D721Med (cell line): ENCODE measurements around the gene SNRK.

Experiments used
- DNase-seq: peaks from one replicate; pipeline ENCODE4 v3.0.0; 2011; ENCODE audit warnings: low spot score; ENCODE audit not compliant: insufficient read length
- FAIRE-seq: peaks from 2 replicates; lab custom pipeline; 2011; peaks lifted over from hg19 to GRCh38; lab: Jason Lieb, UNC
- TF ChIP-seq, protein P1 (sequence below): IDR thresholded peaks from 2 replicates; pipeline ENCODE4 v1.5.1; 2012; ENCODE audit warnings: mild to moderate bottlenecking, control low read depth; ENCODE audit not compliant: insufficient read depth; ENCODE audit errors: missing control alignments

Gene SNRK

DNA sequence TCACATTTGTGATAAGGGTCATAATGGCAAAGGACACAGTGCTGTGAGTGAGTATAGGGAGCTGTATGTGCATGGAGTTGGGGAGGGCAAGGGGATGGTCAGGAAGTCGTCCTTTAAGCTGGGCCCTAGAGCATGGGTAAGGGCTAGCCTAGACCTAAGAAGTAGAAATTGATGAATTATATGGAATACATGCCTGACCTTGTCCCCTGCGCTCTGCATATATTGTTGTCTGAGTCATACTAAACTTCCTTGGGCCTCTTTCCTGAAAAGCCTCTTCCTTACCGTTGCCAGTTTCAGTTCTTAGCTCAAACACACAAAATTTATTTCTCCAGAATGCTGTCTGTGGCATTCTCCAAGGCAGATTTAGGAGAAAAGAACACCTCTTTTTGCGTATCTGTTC is 4.6 kb downstream of the SNRK start:
- TF ChIP-seq, protein P1, sequence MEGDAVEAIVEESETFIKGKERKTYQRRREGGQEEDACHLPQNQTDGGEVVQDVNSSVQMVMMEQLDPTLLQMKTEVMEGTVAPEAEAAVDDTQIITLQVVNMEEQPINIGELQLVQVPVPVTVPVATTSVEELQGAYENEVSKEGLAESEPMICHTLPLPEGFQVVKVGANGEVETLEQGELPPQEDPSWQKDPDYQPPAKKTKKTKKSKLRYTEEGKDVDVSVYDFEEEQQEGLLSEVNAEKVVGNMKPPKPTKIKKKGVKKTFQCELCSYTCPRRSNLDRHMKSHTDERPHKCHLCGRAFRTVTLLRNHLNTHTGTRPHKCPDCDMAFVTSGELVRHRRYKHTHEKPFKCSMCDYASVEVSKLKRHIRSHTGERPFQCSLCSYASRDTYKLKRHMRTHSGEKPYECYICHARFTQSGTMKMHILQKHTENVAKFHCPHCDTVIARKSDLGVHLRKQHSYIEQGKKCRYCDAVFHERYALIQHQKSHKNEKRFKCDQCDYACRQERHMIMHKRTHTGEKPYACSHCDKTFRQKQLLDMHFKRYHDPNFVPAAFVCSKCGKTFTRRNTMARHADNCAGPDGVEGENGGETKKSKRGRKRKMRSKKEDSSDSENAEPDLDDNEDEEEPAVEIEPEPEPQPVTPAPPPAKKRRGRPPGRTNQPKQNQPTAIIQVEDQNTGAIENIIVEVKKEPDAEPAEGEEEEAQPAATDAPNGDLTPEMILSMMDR, result no peak
- no peak for DNase-seq
- no peak for FAIRE-seq

DNA sequence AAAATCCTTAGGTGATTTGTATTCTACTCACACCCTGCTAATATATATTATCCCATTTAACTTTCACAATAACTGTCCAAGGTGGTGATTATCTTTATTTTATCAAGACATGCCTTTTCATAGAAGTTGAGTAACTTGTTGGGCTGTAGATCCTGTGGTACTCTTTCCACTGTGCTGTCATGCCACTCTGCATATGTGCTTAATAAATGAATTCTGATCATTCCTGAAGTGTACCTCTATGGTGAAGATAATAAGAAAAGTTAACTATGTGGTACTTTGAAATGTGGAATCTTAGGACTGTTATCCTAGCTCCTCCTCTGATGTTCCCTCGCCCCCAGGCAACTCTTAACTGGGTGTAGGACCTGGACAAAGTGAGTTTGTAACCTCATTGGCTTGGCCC is 5.2 kb downstream of the SNRK start:
- TF ChIP-seq, protein P1, result no peak
- FAIRE-seq (no peak), DNase-seq (no peak)

DNA sequence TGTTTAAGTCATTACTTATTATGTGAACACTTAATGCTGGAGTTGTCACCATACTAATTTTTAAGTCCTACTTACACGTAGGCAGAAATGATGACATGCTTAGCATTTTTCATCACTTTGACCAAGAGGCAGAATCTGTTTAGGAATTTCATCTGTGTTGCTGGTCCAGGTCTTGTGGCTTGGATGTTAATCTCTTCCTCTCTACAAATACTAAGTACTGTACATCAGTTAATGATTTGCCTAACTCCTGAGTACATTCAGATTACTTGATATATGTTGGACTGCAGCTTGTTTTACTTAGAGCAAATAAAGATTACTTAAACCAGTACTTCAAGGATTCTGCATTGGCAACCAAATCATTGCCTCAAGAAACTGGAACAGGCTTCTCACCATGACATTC is 8.6 kb downstream of the SNRK start:
- FAIRE-seq (peak; percentile 6), DNase-seq (no peak)
- TF ChIP-seq, protein P1, result no peak

- FAIRE-seq (no peak), DNase-seq (no peak)
- TF ChIP-seq, protein P1, result no peak
Measured at GRCh38 chr3:43296565-43296964, 10.2 kb downstream of the SNRK start.

DNA sequence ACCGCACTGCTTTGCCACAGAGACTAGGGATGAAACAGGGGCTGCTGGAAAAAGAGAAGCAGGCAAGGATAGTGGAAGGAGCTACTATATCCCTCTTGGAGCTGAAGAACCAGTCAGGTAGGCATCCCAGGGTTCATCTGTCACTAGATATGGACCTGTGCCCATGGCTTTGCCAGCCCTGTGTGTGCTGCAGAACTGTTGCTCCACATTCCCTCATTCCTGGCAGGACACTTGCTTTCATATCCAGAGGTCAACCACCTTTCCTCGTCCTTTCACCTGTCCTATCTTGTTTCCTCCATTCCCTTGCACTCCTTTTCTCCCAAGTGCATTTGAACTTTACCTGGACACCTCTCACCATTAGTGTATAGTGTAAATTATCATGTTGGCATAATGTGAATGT is 12.0 kb downstream of the SNRK start:
- DNase-seq (no peak), FAIRE-seq (no peak)
- TF ChIP-seq, protein P1, result no peak

GRCh38 chr3:43298761-43299160 is 12.4 kb downstream of the SNRK start:
- no peak for FAIRE-seq
- TF ChIP-seq, protein P1, result no peak

GRCh38 chr3:43302116-43302880 is 16.0 kb downstream of the SNRK start:
- TF ChIP-seq, protein P1, result no peak
- FAIRE-seq (no peak), DNase-seq (no peak)

More at GRCh38 chr3:43298761-43299160, 12.4 kb downstream of the SNRK start:
- no peak for DNase-seq
